Measurements from ENCODE around the gene PIP4K2B. TPM values are rescaled to one million over a fixed set of nuclear protein-coding genes. Genes with fewer than 3 reads are reported as not detected.

The PIP4K2B gene
- total and polyA plus RNA-seq, 9 of the 15 experiments (the other 6 are each of a cell fraction or from before 2014, with no cell fraction given) = 3.7 to 29.9 (median 23.0) TPM

GRCh38 chr17:38746849-38747462 is 52.4 kb downstream of the PIP4K2B start:
- no peaks in the 10 kb centered on the region for H3K27me3 ChIP-seq (ENCODE audit: control insufficient read depth in 2 of 2, insufficient read depth in 2 of 2, low read length in 2 of 2)
- H2AFZ ChIP-seq (ENCODE audit: low read depth, low read length) = 0 out of 2 replicates have a peak overlapping the region, but pooled peaks have one; percentile 19
- POLR2A ChIA-PET = interaction anchor here (0.6 to 0.9 kb wide), 3 partner anchors 11 to 15 kb away, joined by 3 read pairs; no protein-coding TSS in a partner anchor

More at GRCh38 chr17:38746849-38747462, 52.4 kb downstream of the PIP4K2B start:
- no peaks in the 10 kb centered on the region for H3K9me3 ChIP-seq (replicated peaks; ENCODE audit: control insufficient read depth, insufficient read depth, low read depth, low read length)
- no peak for FAIRE-seq
- 12% methylated on average over 17 of the region's 21 CpGs for WGBS (ENCODE audit: insufficient coverage, low coverage, missing lambda C conversion rate)
- H3K79me2 ChIP-seq (ENCODE audit: control insufficient read depth, insufficient read depth, low read length) = peaks cover 84% of the 10 kb centered on the region
- no peak for TF ChIP-seq PRMT5 (CRISPR knock-in tag; IDR thresholded peaks at IDR 0.05)
- TF ChIP-seq ZFPM2 (CRISPR knock-in tag; IDR thresholded peaks at IDR 0.05) = no peak
- no peak for TF ChIP-seq ZBTB8A (IDR thresholded peaks at IDR 0.05; ENCODE audit: partially characterized antibody)
- no peak for TF ChIP-seq GATAD2A (IDR thresholded peaks at IDR 0.05)
- TF ChIP-seq ZFX (CRISPR knock-in tag; IDR thresholded peaks at IDR 0.05) = 0 out of 2 replicates have a peak, but pooled peaks have one; percentile 10
- TF ChIP-seq PRDM10 (IDR thresholded peaks at IDR 0.05; ENCODE audit: partially characterized antibody) = peak; percentile 15
- TF ChIP-seq BRCA1 (IDR thresholded peaks at IDR 0.05) = no peak
- no peak for TF ChIP-seq BRCA1 (CRISPR knock-in tag; IDR thresholded peaks at IDR 0.05)
- TF ChIP-seq FOXO4 (CRISPR knock-in tag; IDR thresholded peaks at IDR 0.05) = no peak
- TF ChIP-seq ZNF75A (CRISPR knock-in tag; IDR thresholded peaks at IDR 0.05) = 0 out of 2 replicates have a peak, but pooled peaks have one; percentile 11
- no TSS peak for BruUV-seq (replicated peaks)
- DNase-seq (ENCODE audit: extremely low read depth in 1 of 4, low spot score in 3 of 4) = no peak
- H3K4me3 ChIP-seq = peak overlapping the region; percentile 92
- H3K36me3 ChIP-seq (ENCODE audit: control insufficient read depth, insufficient read depth, low read length) = peaks cover 6% of the 10 kb centered on the region; the same call in 1 of the 3 replicates
- H3K4me2 ChIP-seq (ENCODE audit: insufficient read depth, low read length) = peak overlapping the region; percentile 92
- H4K20me1 ChIP-seq (replicated peaks; ENCODE audit: control insufficient read depth, insufficient read depth, low read length) = peaks cover 9% of the 10 kb centered on the region
- no peak for ATAC-seq
- H3K4me1 ChIP-seq (replicated peaks in 1 of 2; ENCODE audit: control insufficient read depth in 2 of 2, insufficient read depth in 2 of 2, low read length in 2 of 2) = peaks cover 22 to 56% of the 10 kb centered on the region in 2 experiments
- intact Hi-C loops (cut with micrococcal nuclease) = no loop called here
- CTCF ChIA-PET (ENCODE audit: low intra/inter-chr PET ratio) = no interaction called here
- in situ Hi-C loops (cut with MboI) = no loop called here
- peak overlapping the region; percentile 86 to 94 for H3K9ac ChIP-seq (ENCODE audit: insufficient read depth in 1 of 2, low read depth in 2 of 2, low read length in 2 of 2)
- H3K27ac ChIP-seq (ENCODE audit: extremely low read depth, low read depth, low read length) = peak overlapping the region; percentile 83; the same call in 2 of the 3 replicates
- peaks cover 4% of the 10 kb centered on the region for H3K9me1 ChIP-seq (ENCODE audit: control insufficient read depth, insufficient read depth, low read length)
